ENCODE measurements around the gene HEXIM1. TPM values are rescaled to one million over a fixed set of nuclear protein-coding genes. Genes with fewer than 3 reads are reported as not detected.

The HEXIM1 gene
- total and polyA plus RNA-seq, 2 experiments from 2014 or later: 13.5 to 17.1 TPM

- 90% methylated on average over 4 of the region's 4 CpGs for WGBS (ENCODE audit: low lambda C conversion rate, missing lambda C conversion rate)
- H3K27ac ChIP-seq: no peak overlapping the region
These were observed 53.2 kb downstream of the HEXIM1 start for GRCh38 chr17:45201457-45201856.

More at GRCh38 chr17:45201457-45201856, 53.2 kb downstream of the HEXIM1 start:
- Histone ChIP-seq H3K4me1 (ENCODE audit: insufficient read depth) (peaks cover 8% of the 10 kb centered on the region), H3K27me3 (no peaks in the 10 kb centered on the region), H4K20me1 (ENCODE audit: insufficient read depth, poor library complexity, severe bottlenecking) (no peaks in the 10 kb centered on the region), H3K4me3 (no peak overlapping the region), H2AFZ (no peak overlapping the region), H3K36me3 (replicated peaks; ENCODE audit: insufficient read depth, low read depth) (no peaks in the 10 kb centered on the region), H3K79me2 (no peaks in the 10 kb centered on the region), H3K9me2 (replicated peaks; ENCODE audit: insufficient read depth) (no peaks in the 10 kb centered on the region), H3K4me2 (no peak overlapping the region), H3K9me3 (ENCODE audit: low read depth) (no peaks in the 10 kb centered on the region)
- no peak for DNase-seq (ENCODE audit: low spot score)
- TF ChIP-seq EZH2 (IDR thresholded peaks at IDR 0.05; ENCODE audit: borderline replicate concordance) (no peak), CTCF (IDR thresholded peaks at IDR 0.05; ENCODE audit: poor library complexity) (no peak), EZH2phosphoT487 (IDR thresholded peaks at IDR 0.05; ENCODE audit: low read depth, severe bottlenecking, unreplicated experiment) (no peak)

Small RNA genes within 50 kb of the gene (microRNA-seq; reads per million reads assigned to microRNA genes)
- gene MIR6784: 2.2 reads per million

Small RNA genes within 50 kb of the gene (small RNA-seq; reads per million reads assigned to genes)
- gene MIR6784: 0.25 reads per million

Other genes with a start within 250 kb of the HEXIM1 start
- gene EFTUD2, start 249.0 kb upstream of the HEXIM1 start, total RNA-seq: 57.0 and 87.0 TPM in 2 replicates
- gene EFTUD2, start 249.0 kb upstream of the HEXIM1 start, polyA plus RNA-seq: 65.2 and 65.6 TPM in 2 replicates
- 0.10 and 1.6 TPM in 2 replicates for gene GFAP, start 233.0 kb upstream of the HEXIM1 start, total RNA-seq
- gene GFAP, start 233.0 kb upstream of the HEXIM1 start, polyA plus RNA-seq: not detected in 2 replicates
- 1.8 and 2.1 TPM in 2 replicates for gene KIF18B, start 200.7 kb upstream of the HEXIM1 start, total RNA-seq
- 4.3 and 5.0 TPM in 2 replicates for gene KIF18B, start 200.7 kb upstream of the HEXIM1 start, polyA plus RNA-seq
- 12.8 and 15.1 TPM in 2 replicates for gene C1QL1, start 180.2 kb upstream of the HEXIM1 start, total RNA-seq
- 54.9 and 68.3 TPM in 2 replicates for gene C1QL1, start 180.2 kb upstream of the HEXIM1 start, polyA plus RNA-seq
- gene DCAKD, start 96.8 kb upstream of the HEXIM1 start, total RNA-seq: 31.3 and 47.4 TPM in 2 replicates
- 29.9 and 33.3 TPM in 2 replicates for gene DCAKD, start 96.8 kb upstream of the HEXIM1 start, polyA plus RNA-seq
- 68.5 and 71.2 TPM in 2 replicates for gene NMT1, start 87.2 kb upstream of the HEXIM1 start, total RNA-seq
- gene NMT1, start 87.2 kb upstream of the HEXIM1 start, polyA plus RNA-seq: 90.1 and 126 TPM in 2 replicates
- 49.2 and 69.7 TPM in 2 replicates for gene PLCD3, start 16.0 kb upstream of the HEXIM1 start, total RNA-seq
- gene PLCD3, start 16.0 kb upstream of the HEXIM1 start, polyA plus RNA-seq: 35.7 and 41.8 TPM in 2 replicates
- gene ACBD4, start 12.8 kb upstream of the HEXIM1 start, total RNA-seq: 8.1 and 8.2 TPM in 2 replicates
- gene ACBD4, start 12.8 kb upstream of the HEXIM1 start, polyA plus RNA-seq: 11.2 and 13.7 TPM in 2 replicates
- 6.7 and 12.2 TPM in 2 replicates for gene HEXIM2, start 13.4 kb downstream of the HEXIM1 start, total RNA-seq
- 7.6 and 10.5 TPM in 2 replicates for gene HEXIM2, start 13.4 kb downstream of the HEXIM1 start, polyA plus RNA-seq
- gene FMNL1, start 73.4 kb downstream of the HEXIM1 start, total RNA-seq: 0.30 and 1.4 TPM in 2 replicates
- 1.2 and 2.9 TPM in 2 replicates for gene FMNL1, start 73.4 kb downstream of the HEXIM1 start, polyA plus RNA-seq
- gene SPATA32, start 113.6 kb downstream of the HEXIM1 start, total RNA-seq: not detected in 2 replicates
- 0.19 and 0.31 TPM in 2 replicates for gene SPATA32, start 113.6 kb downstream of the HEXIM1 start, polyA plus RNA-seq
- 2.3 and 3.0 TPM in 2 replicates for gene MAP3K14, start 168.5 kb downstream of the HEXIM1 start, total RNA-seq
- 3.0 TPM in 2 replicates for gene MAP3K14, start 168.5 kb downstream of the HEXIM1 start, polyA plus RNA-seq

Measured in hepatocyte (in vitro differentiated cells).